Esophagus (tissue), 2 donors: ENCODE data around the gene ARVCF. TPM values are rescaled to one million over a fixed set of nuclear protein-coding genes. Genes with fewer than 3 reads are reported as not detected.

ENCODE experiments used
- H3K27ac ChIP-seq, 2 donors: one replicate each; pipeline ENCODE4 v1.5.1; 2013; ENCODE audit warnings: low read depth in 2 of 2, mild to moderate bottlenecking in 2 of 2, inconsistent platforms in 1 of 2, low read length in 1 of 2, moderate library complexity in 1 of 2
- H3K27me3 ChIP-seq, 2 donors: one replicate each; pipeline ENCODE4 v1.6.1; 2013; ENCODE audit warnings: low read length in 2 of 2, control low read depth in 1 of 2, mild to moderate bottlenecking in 1 of 2; ENCODE audit not compliant: insufficient read depth in 2 of 2, control insufficient read depth in 1 of 2
- H3K36me3 ChIP-seq, 2 donors: one replicate each; pipeline ENCODE4 v1.6.1; 2013; ENCODE audit warnings: low read length in 1 of 2; ENCODE audit not compliant: control insufficient read depth in 2 of 2, insufficient read depth in 2 of 2
- H3K4me1 ChIP-seq, 2 donors: one replicate each; pipeline ENCODE4 v1.6.1; 2013; ENCODE audit warnings: low read length in 1 of 2; ENCODE audit not compliant: control insufficient read depth in 2 of 2, insufficient read depth in 2 of 2
- H3K4me3 ChIP-seq, 2 donors: one replicate each; pipeline ENCODE4 v1.5.1; 2013; ENCODE audit warnings: low read length in 2 of 2, mild to moderate bottlenecking in 2 of 2, low read depth in 1 of 2, moderate library complexity in 1 of 2
- H3K9me3 ChIP-seq, 2 donors: one replicate each; pipeline ENCODE4 v1.6.1; 2013; ENCODE audit warnings: mild to moderate bottlenecking in 2 of 2, low read depth in 1 of 2, low read length in 1 of 2, moderate library complexity in 1 of 2; ENCODE audit not compliant: control insufficient read depth in 2 of 2, insufficient read depth in 1 of 2
- WGBS, 2 donors: extraction: QIAGEN DNeasy Blood & Tissue Kit; methylation state at CpG; one replicate each; pipeline ENCODE4 v1.1.7; 2013; 5-methylcytosine and 5-hydroxymethylcytosine counted together
- polyA plus RNA-seq, 2 donors: library from polyadenylated mRNA; stranded (reverse); fragments of 200-250 nt; gene quantifications; one replicate each; pipeline ENCODE4 v1.2.3, GENCODE V29; 2013
- donor health status: healthy with polysubstance abuse.
- donor health status: Bipolar disorder and iron deficiency.

The ARVCF gene
- polyA plus RNA-seq, 2 donors, result 3.4 to 5.5 TPM

- Histone ChIP-seq H3K4me3 (no peak overlapping the region), H3K9me3 (no peaks in the 10 kb centered on the region), H3K4me1 (no peaks in the 10 kb centered on the region), H3K36me3 (peaks cover 8 to 18% of the 10 kb centered on the region in 2 donors), H3K27ac (no peak overlapping the region), H3K27me3 (no peaks in the 10 kb centered on the region)
- 50 to 53% methylated on average over 25 of the region's 25 CpGs for WGBS, 2 donors
Observed at GRCh38 chr22:19970479-19971275, 45.9 kb downstream of the ARVCF start.

- Histone ChIP-seq H3K27ac (no peak overlapping the region), H3K4me1 (no peaks in the 10 kb centered on the region), H3K36me3 (peaks cover 8 to 18% of the 10 kb centered on the region in 2 donors), H3K27me3 (no peaks in the 10 kb centered on the region), H3K9me3 (no peaks in the 10 kb centered on the region), H3K4me3 (no peak overlapping the region)
- WGBS, 2 donors, result 71 to 73% methylated on average over 9 of the region's 9 CpGs
Observed at GRCh38 chr22:19970031-19970478, 46.6 kb downstream of the ARVCF start.

GRCh38 chr22:19969141-19969928 lies 47.3 kb downstream of the ARVCF start:
- peaks cover 8 to 25% of the 10 kb centered on the region in 2 donors for H3K36me3 ChIP-seq

GRCh38 chr22:19968450-19968891 lies 48.2 kb downstream of the ARVCF start:
- no peak overlapping the region for H3K27ac ChIP-seq
- no peaks in the 10 kb centered on the region for H3K9me3 ChIP-seq
- H3K4me1 ChIP-seq, result peaks cover 0 to 9% of the 10 kb centered on the region in 2 donors
- no peaks in the 10 kb centered on the region for H3K27me3 ChIP-seq
- WGBS, 2 donors, result 74 to 79% methylated on average over 18 of the region's 18 CpGs
- H3K36me3 ChIP-seq, result peaks cover 8 to 33% of the 10 kb centered on the region in 2 donors
- no peak overlapping the region for H3K4me3 ChIP-seq

More at GRCh38 chr22:19969141-19969928, 47.3 kb downstream of the ARVCF start:
- Histone ChIP-seq H3K4me1 (peaks cover 0 to under 1% of the 10 kb centered on the region in 2 donors), H3K27me3 (no peaks in the 10 kb centered on the region), H3K9me3 (no peaks in the 10 kb centered on the region), H3K27ac (no peak overlapping the region), H3K4me3 (no peak overlapping the region)
- WGBS, 2 donors, result 73 to 82% methylated on average over 11 of the region's 11 CpGs

GRCh38 chr22:19967850-19968449 lies 48.7 kb downstream of the ARVCF start:
- no peak overlapping the region for H3K4me3 ChIP-seq
- 81 to 86% methylated on average over 7 of the region's 7 CpGs for WGBS, 2 donors
- H3K27ac ChIP-seq, result no peak overlapping the region
- peaks cover 8 to 33% of the 10 kb centered on the region in 2 donors for H3K36me3 ChIP-seq
- no peaks in the 10 kb centered on the region for H3K27me3 ChIP-seq
- H3K4me1 ChIP-seq, result peaks cover 0 to 12% of the 10 kb centered on the region in 2 donors
- no peaks in the 10 kb centered on the region for H3K9me3 ChIP-seq

GRCh38 chr22:19966908-19967750 lies 49.5 kb downstream of the ARVCF start:
- peaks cover 8 to 33% of the 10 kb centered on the region in 2 donors for H3K36me3 ChIP-seq
- H3K4me1 ChIP-seq, result peaks cover 4 to 19% of the 10 kb centered on the region in 2 donors
- H3K27me3 ChIP-seq, result no peaks in the 10 kb centered on the region
- H3K4me3 ChIP-seq, result no peak overlapping the region
- 70 to 74% methylated on average over 20 of the region's 20 CpGs for WGBS, 2 donors
- no peak overlapping the region for H3K27ac ChIP-seq
- H3K9me3 ChIP-seq, result no peaks in the 10 kb centered on the region

- Histone ChIP-seq H3K27me3 (no peaks in the 10 kb centered on the region), H3K4me1 (peaks cover 4 to 24% of the 10 kb centered on the region in 2 donors), H3K27ac (no peak overlapping the region), H3K4me3 (no peak overlapping the region), H3K36me3 (peaks cover 8 to 33% of the 10 kb centered on the region in 2 donors), H3K9me3 (no peaks in the 10 kb centered on the region)
- WGBS, 2 donors, result 80 to 84% methylated on average over 10 of the region's 10 CpGs
Observed at GRCh38 chr22:19965771-19966709, 50.6 kb downstream of the ARVCF start.

- Histone ChIP-seq H3K36me3 (peaks cover 8 to 33% of the 10 kb centered on the region in 2 donors), H3K9me3 (no peaks in the 10 kb centered on the region), H3K4me1 (peaks cover 4 to 24% of the 10 kb centered on the region in 2 donors), H3K27me3 (no peaks in the 10 kb centered on the region), H3K27ac (no peak overlapping the region), H3K4me3 (no peak overlapping the region)
- 85 to 89% methylated on average over 15 of the region's 15 CpGs for WGBS, 2 donors
Observed at GRCh38 chr22:19964701-19965386, 51.8 kb downstream of the ARVCF start.
